Measurements from ENCODE around the gene CHST6. TPM values are rescaled to one million over a fixed set of nuclear protein-coding genes. Genes with fewer than 3 reads are reported as not detected.

The CHST6 gene
- total RNA-seq, 1 experiment from 2014 or later = 6.8 TPM

DNA sequence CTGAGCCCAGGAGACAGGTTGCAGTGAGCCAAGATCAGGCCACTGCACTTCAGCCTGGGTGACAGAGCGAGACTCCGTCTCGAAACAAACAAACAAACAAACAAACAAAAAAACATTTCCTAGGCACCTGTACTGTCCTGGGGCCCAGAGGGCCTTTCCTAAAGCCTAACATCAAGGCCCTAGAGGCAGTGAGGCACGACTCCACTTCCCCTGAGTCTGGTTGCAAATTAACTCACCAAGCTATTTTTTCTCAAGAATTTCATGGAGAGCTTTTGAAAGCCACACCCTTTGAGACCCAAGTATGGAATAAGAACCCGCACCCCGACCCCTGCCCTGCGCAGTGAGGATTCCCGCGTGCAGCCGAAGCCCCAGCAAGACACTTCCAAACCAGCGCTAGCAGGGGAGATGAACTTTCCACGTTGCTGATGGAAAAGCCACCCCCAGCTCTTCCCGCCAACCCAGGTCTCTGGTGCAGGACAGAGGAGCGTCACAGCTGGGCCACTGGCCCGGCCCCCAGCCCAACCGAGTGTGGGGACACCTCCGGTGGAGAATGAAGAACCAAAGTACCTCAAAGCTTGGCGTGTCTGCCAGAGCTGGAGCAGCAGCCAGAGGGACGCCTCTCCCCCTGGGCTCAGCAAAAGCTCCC is 39.4 kb upstream of the CHST6 start:
- Histone ChIP-seq H3K9me3 (ENCODE audit: insufficient read depth, low read depth) (no peaks in the 10 kb centered on the region), H3K9me2 (ENCODE audit: insufficient read depth) (no peaks in the 10 kb centered on the region), H2AFZ (no peak overlapping the region), H3F3A (ENCODE audit: insufficient read depth, low read depth) (no peaks in the 10 kb centered on the region), H3K79me2 (ENCODE audit: low read depth) (no peaks in the 10 kb centered on the region), H3K4me1 (replicated peaks; ENCODE audit: insufficient read depth) (no peaks in the 10 kb centered on the region), H3K4me2 (no peak overlapping the region), H3K27ac (no peak overlapping the region), H4K20me1 (ENCODE audit: insufficient read depth) (no peaks in the 10 kb centered on the region), H3K27me3 (ENCODE audit: insufficient read depth, low read depth) (no peaks in the 10 kb centered on the region), H3K4me3 (no peak overlapping the region), H3K36me3 (ENCODE audit: low read depth) (no peaks in the 10 kb centered on the region)
- BruUV-seq (replicated peaks) = no TSS peak
- DNase-seq = no peak
- ChIA-PET CTCF (no interaction called here), POLR2A (ENCODE audit: unreplicated experiment) (no interaction called here)
- intact Hi-C loops (cut with micrococcal nuclease; ENCODE audit: unreplicated experiment) = no loop called here
- no peak for TF ChIP-seq EZH2 (IDR thresholded peaks at IDR 0.05; ENCODE audit: low read depth)
- TF ChIP-seq, protein P1, sequence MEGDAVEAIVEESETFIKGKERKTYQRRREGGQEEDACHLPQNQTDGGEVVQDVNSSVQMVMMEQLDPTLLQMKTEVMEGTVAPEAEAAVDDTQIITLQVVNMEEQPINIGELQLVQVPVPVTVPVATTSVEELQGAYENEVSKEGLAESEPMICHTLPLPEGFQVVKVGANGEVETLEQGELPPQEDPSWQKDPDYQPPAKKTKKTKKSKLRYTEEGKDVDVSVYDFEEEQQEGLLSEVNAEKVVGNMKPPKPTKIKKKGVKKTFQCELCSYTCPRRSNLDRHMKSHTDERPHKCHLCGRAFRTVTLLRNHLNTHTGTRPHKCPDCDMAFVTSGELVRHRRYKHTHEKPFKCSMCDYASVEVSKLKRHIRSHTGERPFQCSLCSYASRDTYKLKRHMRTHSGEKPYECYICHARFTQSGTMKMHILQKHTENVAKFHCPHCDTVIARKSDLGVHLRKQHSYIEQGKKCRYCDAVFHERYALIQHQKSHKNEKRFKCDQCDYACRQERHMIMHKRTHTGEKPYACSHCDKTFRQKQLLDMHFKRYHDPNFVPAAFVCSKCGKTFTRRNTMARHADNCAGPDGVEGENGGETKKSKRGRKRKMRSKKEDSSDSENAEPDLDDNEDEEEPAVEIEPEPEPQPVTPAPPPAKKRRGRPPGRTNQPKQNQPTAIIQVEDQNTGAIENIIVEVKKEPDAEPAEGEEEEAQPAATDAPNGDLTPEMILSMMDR (conservative IDR thresholded peaks at IDR 0.05) = no peak

GRCh38 chr16:75532791-75533190 is 37.5 kb upstream of the CHST6 start:
- no peaks in the 10 kb centered on the region for H3K4me1 ChIP-seq (replicated peaks; ENCODE audit: insufficient read depth)
- no peaks in the 10 kb centered on the region for H3F3A ChIP-seq (ENCODE audit: insufficient read depth, low read depth)
- H3K4me2 ChIP-seq = no peak overlapping the region
- H3K9me2 ChIP-seq (ENCODE audit: insufficient read depth) = no peaks in the 10 kb centered on the region
- H3K4me3 ChIP-seq = no peak overlapping the region
- H3K27me3 ChIP-seq (ENCODE audit: insufficient read depth, low read depth) = no peaks in the 10 kb centered on the region
- no TSS peak for BruUV-seq (replicated peaks)
- no peak for DNase-seq
- no peaks in the 10 kb centered on the region for H3K36me3 ChIP-seq (ENCODE audit: low read depth)
- no peak overlapping the region for H3K27ac ChIP-seq
- intact Hi-C loops (cut with micrococcal nuclease; ENCODE audit: unreplicated experiment) = no loop called here
- no peaks in the 10 kb centered on the region for H3K9me3 ChIP-seq (ENCODE audit: insufficient read depth, low read depth)
- POLR2A ChIA-PET (ENCODE audit: unreplicated experiment) = no interaction called here
- CTCF ChIA-PET = no interaction called here
- no peaks in the 10 kb centered on the region for H4K20me1 ChIP-seq (ENCODE audit: insufficient read depth)
- no peak for TF ChIP-seq EZH2 (IDR thresholded peaks at IDR 0.05; ENCODE audit: low read depth)
- TF ChIP-seq, protein P1 (conservative IDR thresholded peaks at IDR 0.05) = no peak
- H2AFZ ChIP-seq = no peak overlapping the region
- H3K79me2 ChIP-seq (ENCODE audit: low read depth) = no peaks in the 10 kb centered on the region

- no TSS peak for BruUV-seq (replicated peaks)
- no peaks in the 10 kb centered on the region for H3K4me1 ChIP-seq (replicated peaks; ENCODE audit: insufficient read depth)
- no peak overlapping the region for H3K27ac ChIP-seq
- H4K20me1 ChIP-seq (ENCODE audit: insufficient read depth) = no peaks in the 10 kb centered on the region
- H3F3A ChIP-seq (ENCODE audit: insufficient read depth, low read depth) = no peaks in the 10 kb centered on the region
- ChIA-PET POLR2A (ENCODE audit: unreplicated experiment) (interaction anchor here (0.5 kb wide), 1 partner anchor 9 kb away, joined by 41 read pairs; no protein-coding TSS in a partner anchor), CTCF (interaction anchor here (0.6 kb wide), 1 partner anchor 1174 kb away, joined by 3 read pairs; no protein-coding TSS in a partner anchor)
- no peaks in the 10 kb centered on the region for H3K9me2 ChIP-seq (ENCODE audit: insufficient read depth)
- TF ChIP-seq EZH2 (IDR thresholded peaks at IDR 0.05; ENCODE audit: low read depth) = no peak
- TF ChIP-seq, protein P1 (conservative IDR thresholded peaks at IDR 0.05) = no peak
- H3K79me2 ChIP-seq (ENCODE audit: low read depth) = no peaks in the 10 kb centered on the region
- H2AFZ ChIP-seq = no peak overlapping the region
- no peak overlapping the region for H3K4me2 ChIP-seq
- DNase-seq = no peak
- no peaks in the 10 kb centered on the region for H3K27me3 ChIP-seq (ENCODE audit: insufficient read depth, low read depth)
- H3K36me3 ChIP-seq (ENCODE audit: low read depth) = no peaks in the 10 kb centered on the region
- no peaks in the 10 kb centered on the region for H3K9me3 ChIP-seq (ENCODE audit: insufficient read depth, low read depth)
- intact Hi-C loops (cut with micrococcal nuclease; ENCODE audit: unreplicated experiment) = no loop called here
- no peak overlapping the region for H3K4me3 ChIP-seq
Observed at GRCh38 chr16:75532142-75532765, 37.0 kb upstream of the CHST6 start.

Measured in PC-9 (cell line).